Gastrocnemius medialis (tissue), 4 donors: ENCODE measurements around the gene GRID1.

ENCODE experiments used
- CTCF ChIP-seq, 5 experiments: fragments of 450-650 bp in 3 of 5; fragments of 200-600 bp in 2 of 5; sonication (generic) in 2 of 5; IDR thresholded peaks in 4 of 5; conservative IDR thresholded peaks in 1 of 5; 1 replicate in 4 of 5; 2 replicates in 1 of 5; pipeline ENCODE4 v1.5.1; 2016 to 2019; ENCODE audit warnings: antibody characterized with exemption in 5 of 5, mild to moderate bottlenecking in 3 of 5, moderate library complexity in 3 of 5
- POLR2A ChIP-seq, 2 donors: fragments of 450-650 bp; IDR thresholded peaks; one replicate each; pipeline ENCODE4 v1.6.1; 2017; ENCODE audit warnings: antibody characterized with exemption in 2 of 2, mild to moderate bottlenecking in 2 of 2, moderate library complexity in 2 of 2

- TF ChIP-seq CTCF (IDR thresholded peaks at IDR 0.05 in 4 of 5, conservative IDR thresholded peaks at IDR 0.05 in 1 of 5) = no peak
- TF ChIP-seq POLR2A (IDR thresholded peaks at IDR 0.05) = no peak
These were observed 198.3 kb downstream of the GRID1 start for GRCh38 chr10:86168256-86168655.
